Fibroblast of the aortic adventitia (primary cell): ENCODE measurements around the gene MALL. TPM values are rescaled to one million over a fixed set of nuclear protein-coding genes. Genes with fewer than 3 reads are reported as not detected.
"Not testable (repeated sequence)": the region's sequence is repeated elsewhere in the genome, so short reads cannot be mapped to it uniquely, and the experiment has no call there.

Source experiments
- DNase-seq: peaks from one replicate; pipeline ENCODE4 v3.0.0-alpha.2; 2010; ENCODE audit warnings: low read depth
- H3K4me3 ChIP-seq: 2 replicates; pipeline ENCODE4 v1.5.1; 2011; ENCODE audit warnings: low read depth, mild to moderate bottlenecking, control low read depth, low read length, moderate library complexity
- CTCF ChIP-seq: IDR thresholded peaks from 2 replicates; pipeline ENCODE4 v1.5.1; 2011; ENCODE audit warnings: mild to moderate bottlenecking, low read length, control low read depth, inconsistent platforms; ENCODE audit not compliant: insufficient read depth
- total RNA-seq: library from RNA; depleted of rRNA; stranded (reverse); fragments of >200 nt; gene quantifications from 2 replicates; pipeline ENCODE4 v1.2.3, GENCODE V29; 2012; ENCODE audit warnings: low replicate concordance

MALL gene
- total RNA-seq, result 10.1 and 442 TPM in 2 replicates

GRCh38 chr2:110115291-110116032, at the start of gene MALL:
Gene MALL, minus strand, starts transcription at chr2:110115822. Its CDS starts 30 bp downstream, at chr2:110115792.
- DNase-seq, result peak; percentile 60
- H3K4me3 ChIP-seq, result peak within 1 kb of the TSS; percentile 69

GRCh38 chr2:110157153-110157793, 41.7 kb upstream of the MALL start:
- no peak overlapping the region for H3K4me3 ChIP-seq
- peak; percentile 89 for DNase-seq
- TF ChIP-seq CTCF, result peak; percentile 82

More at GRCh38 chr2:110115291-110116032, at the start of gene MALL:
- no peak for TF ChIP-seq CTCF

GRCh38 chr2:110154828-110155227, 39.2 kb upstream of the MALL start:
- not testable (repeated sequence) for H3K4me3 ChIP-seq, DNase-seq

GRCh38 chr2:110154188-110154587, 38.6 kb upstream of the MALL start:
- not testable (repeated sequence) for DNase-seq, H3K4me3 ChIP-seq

- no peak for DNase-seq
- H3K4me3 ChIP-seq, result no peak overlapping the region
- no peak for TF ChIP-seq CTCF
Measured at GRCh38 chr2:110153416-110153815, 37.8 kb upstream of the MALL start.

GRCh38 chr2:110152943-110153342, 37.3 kb upstream of the MALL start:
- H3K4me3 ChIP-seq, result no peak overlapping the region
- no peak for DNase-seq
- TF ChIP-seq CTCF, result no peak

GRCh38 chr2:110149330-110150220, 34.0 kb upstream of the MALL start:
- TF ChIP-seq CTCF, result no peak
- DNase-seq, result peak; percentile 96
- no peak overlapping the region for H3K4me3 ChIP-seq
